NCI-H1092 treated with DMSO at 0.1 percent for 48 hours (cell line): ENCODE data around the gene OSTF1.

Experiments
- DNase-seq: peaks from one replicate; lab custom pipeline; 2025; lab: John Stamatoyannopoulos, UW

OSTF1 gene, protein sequence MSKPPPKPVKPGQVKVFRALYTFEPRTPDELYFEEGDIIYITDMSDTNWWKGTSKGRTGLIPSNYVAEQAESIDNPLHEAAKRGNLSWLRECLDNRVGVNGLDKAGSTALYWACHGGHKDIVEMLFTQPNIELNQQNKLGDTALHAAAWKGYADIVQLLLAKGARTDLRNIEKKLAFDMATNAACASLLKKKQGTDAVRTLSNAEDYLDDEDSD

DNA sequence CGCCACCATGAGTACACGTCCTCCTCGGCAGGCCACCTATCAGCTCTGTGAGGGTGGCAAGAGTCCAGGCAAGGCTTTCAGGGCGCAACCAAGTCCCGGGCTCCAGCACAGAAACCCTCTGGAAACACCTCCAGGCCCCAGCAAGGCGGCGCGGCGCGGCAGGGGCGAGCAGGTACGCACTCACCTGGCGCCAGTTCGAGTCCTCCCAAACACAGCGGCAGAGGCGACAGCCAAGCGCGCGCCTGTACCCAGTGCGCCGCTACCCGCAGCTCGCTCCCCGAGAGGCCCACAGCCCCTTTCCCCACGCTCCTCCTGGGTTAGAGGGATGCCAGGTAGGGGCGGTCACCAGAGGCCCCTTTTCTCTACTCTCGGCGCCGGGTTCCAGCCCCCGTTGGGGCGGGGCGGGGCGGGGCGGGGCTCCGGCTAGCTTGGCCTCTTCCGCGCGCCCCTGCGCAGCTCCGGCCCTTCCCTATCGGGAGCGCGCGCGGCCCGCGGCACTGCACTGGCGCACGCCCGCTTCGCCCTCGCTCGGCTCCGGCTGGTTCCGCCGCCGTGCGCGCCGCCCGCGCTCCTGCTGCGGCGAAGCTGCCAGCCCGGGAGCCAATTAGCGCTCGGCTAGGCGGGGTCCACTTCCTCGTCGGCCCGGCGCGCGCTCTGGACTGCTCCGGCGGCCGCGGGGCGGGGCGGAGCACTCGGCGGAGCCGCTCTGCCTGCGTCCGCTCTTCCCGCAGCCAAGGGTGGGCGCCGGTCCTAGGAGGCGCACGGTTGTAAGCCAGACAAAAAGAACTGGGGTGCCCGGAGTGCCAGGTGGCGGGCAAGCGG lies at the start of gene OSTF1, which contains the start of gene NMRK1:
TSS of gene OSTF1 (plus strand) at position 691 of the 822 bp plus-strand sequence. CDS start 179 bp downstream, outside the sequence.
TSS of gene NMRK1 (minus strand) at position 332 of the 822 bp plus-strand sequence. CDS start 5,040 bp downstream, outside the sequence.
- peak; percentile 95 for DNase-seq

GRCh38 chr9:75039009-75039408 lies 49.3 kb upstream of the OSTF1 start:
- DNase-seq: no peak

DNA sequence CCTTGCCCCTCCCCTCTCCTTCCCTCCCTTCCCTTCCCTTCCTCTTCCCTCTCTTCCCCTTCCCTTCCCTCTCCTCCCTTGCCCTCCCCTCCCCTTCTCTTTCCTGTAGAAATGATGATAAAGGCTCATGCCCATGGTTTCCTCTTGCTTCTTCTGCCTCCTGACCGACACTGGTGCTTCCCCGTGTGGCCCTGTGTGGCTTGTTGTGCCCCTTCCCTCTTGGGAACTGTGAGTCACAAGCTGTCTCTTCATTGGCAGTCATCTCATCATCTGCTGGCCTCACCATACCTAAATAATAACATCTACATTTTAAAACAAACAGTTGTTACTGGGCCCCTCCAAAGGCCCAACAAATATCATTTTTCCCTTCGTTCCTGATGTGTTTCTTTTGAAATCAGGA lies 48.5 kb upstream of the OSTF1 start:
- DNase-seq: no peak

- DNase-seq: no peak
Observed at GRCh38 chr9:75041041-75041440, 47.3 kb upstream of the OSTF1 start.

DNA sequence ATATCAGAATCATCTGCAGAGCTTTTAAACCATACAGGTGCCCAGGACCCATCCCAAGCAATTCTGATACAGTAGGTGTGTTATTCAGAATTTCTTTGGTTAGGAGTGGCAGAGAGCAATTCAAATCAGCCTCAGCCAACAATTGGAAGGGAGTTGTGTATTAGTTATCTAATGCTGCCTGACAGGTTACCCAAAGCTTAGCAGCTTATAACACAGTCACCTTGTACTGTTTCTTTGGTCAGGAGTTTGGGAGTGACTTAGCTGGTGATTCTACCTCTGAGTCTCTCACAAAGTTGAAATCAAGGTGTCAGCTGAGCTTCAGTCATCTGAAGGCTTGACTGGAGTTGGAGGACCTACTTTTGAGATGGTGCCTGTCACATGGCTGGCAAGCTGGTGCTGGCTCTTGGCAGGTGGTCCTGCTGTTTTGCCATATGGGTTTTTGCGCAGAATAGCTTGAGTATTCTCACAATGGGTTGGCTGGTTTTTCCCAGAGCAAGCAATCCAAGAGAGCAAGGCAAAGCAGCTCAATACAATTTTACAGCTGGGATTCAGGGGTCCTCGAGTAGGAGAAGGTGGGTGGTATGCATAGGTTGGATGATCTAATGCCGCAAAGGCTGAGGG lies 41.5 kb upstream of the OSTF1 start:
- no peak for DNase-seq

DNA sequence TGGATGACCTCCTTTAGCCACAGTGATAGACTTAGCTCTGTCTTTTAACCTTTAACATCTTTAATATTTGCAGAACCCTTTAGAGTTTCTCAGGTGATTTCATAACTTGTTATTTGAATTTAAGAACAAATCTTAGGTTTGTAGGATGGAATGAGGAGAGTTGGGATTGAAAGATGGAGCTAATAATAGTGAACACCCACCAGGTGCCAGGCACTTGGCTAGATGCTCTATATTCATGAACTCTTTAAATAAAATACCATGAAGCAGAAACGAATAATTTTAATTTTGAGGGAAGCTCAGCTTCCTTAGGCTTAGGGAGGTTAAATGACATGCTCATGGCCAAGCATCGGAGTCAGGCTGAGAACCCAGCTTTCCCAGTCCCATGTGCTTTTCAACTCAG lies 40.8 kb upstream of the OSTF1 start:
- no peak for DNase-seq

- DNase-seq: no peak
Observed at GRCh38 chr9:75051285-75051684, 37.0 kb upstream of the OSTF1 start.

DNA sequence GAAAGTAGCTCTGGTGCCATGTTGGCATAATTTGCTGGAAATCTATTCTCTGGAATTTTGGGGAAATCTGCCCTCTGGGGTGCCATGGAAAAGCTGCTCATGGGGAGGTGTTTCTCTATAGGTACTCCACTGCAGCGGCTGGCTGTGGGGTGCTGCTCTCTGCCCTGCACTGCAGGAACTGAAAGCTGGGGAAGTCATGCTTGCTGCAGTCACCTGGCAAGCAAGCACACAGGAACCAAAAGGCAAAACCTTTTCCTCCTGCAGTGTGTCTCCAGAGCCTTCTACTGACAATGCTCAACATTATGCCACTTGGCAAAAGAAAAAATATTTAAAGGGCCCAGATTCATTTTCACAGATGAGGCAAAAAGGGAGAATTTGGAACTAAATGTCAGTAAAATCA lies 34.4 kb upstream of the OSTF1 start:
- DNase-seq: no peak

GRCh38 chr9:75054368-75055001 lies 33.8 kb upstream of the OSTF1 start:
- DNase-seq: no peak

GRCh38 chr9:75061169-75061568 lies 27.1 kb upstream of the OSTF1 start:
- DNase-seq: no peak

DNA sequence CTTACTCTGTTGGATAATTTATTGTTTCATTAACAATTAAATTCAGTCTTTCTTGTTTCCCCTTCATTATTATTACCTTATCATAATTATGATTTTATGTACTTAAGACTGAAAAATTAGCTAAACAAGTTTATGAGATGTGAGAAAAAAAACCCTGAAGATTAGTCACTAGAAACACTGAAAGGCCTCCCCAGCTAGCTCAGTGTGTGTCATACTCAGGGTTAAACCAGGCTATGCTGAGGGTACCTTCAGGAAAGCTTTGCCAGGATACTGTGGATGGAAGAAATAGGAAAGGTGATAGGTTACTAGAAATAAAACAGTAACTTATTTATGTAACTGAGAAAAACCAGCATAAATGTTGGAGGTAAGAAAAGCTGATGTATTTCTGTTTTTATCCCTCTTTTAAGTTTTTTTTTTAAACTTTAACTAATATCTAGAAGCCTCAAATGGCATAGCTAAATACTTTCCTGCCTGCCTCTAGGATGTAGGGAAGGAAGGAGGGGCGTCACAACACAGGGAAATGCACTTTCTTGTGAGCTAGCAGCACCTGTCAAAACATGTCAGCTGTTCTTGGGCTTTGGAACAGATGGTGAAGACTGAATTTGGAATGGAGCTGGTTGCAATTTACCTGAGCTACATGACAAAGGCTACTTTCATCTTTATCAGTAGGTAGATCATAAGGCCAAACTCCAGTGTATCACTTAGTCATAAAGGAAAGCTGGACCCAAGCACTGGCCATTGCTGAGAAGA lies 24.6 kb upstream of the OSTF1 start:
- no peak for DNase-seq

- no peak for DNase-seq
Observed at GRCh38 chr9:75064307-75065025, 23.8 kb upstream of the OSTF1 start.

DNA sequence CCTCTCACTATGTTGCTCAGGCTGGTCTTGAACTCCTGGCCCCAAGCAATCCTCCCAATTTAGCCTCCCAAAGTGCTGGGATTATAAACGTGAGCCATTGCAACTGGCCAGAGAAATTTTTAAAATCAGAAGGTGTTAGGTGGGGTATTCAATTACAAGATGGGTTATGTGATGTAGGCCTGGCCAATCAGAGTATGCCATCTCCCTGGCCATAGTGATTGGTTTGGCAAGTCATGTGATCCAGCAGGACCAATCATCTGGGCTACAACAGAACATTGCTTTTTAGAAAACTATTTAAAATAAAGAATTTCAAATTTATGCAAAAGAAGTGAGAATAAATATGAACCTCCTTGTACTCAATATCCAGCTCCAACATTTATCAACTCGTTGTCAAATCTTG lies 22.8 kb upstream of the OSTF1 start:
- no peak for DNase-seq

GRCh38 chr9:75067894-75068293 lies 20.4 kb upstream of the OSTF1 start:
- DNase-seq: no peak

- no peak for DNase-seq
Observed at GRCh38 chr9:75069171-75069570, 19.1 kb upstream of the OSTF1 start.

GRCh38 chr9:75071530-75072122 lies 16.7 kb upstream of the OSTF1 start:
- DNase-seq: no peak

GRCh38 chr9:75072895-75073294 lies 15.4 kb upstream of the OSTF1 start:
- no peak for DNase-seq

DNA sequence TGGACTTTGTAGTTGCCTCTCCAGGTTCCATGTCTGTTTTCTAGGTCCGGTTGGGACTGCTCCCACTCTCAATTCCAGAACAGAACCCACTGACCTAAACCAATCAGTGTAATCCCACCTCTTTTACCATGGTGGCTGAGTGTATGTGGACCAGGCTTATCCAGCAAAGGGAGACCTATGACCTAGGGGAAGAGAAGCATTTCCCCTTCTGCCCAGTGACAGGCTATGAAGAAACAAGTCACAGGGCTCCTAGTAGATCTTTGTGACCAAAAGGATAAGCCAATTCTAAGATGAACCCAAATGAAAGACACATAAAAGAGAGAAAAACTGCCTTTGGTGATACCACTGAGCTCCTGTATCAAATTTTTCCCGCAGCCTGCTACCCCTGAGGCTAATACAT lies 6.7 kb upstream of the OSTF1 start:
- DNase-seq: no peak

DNA sequence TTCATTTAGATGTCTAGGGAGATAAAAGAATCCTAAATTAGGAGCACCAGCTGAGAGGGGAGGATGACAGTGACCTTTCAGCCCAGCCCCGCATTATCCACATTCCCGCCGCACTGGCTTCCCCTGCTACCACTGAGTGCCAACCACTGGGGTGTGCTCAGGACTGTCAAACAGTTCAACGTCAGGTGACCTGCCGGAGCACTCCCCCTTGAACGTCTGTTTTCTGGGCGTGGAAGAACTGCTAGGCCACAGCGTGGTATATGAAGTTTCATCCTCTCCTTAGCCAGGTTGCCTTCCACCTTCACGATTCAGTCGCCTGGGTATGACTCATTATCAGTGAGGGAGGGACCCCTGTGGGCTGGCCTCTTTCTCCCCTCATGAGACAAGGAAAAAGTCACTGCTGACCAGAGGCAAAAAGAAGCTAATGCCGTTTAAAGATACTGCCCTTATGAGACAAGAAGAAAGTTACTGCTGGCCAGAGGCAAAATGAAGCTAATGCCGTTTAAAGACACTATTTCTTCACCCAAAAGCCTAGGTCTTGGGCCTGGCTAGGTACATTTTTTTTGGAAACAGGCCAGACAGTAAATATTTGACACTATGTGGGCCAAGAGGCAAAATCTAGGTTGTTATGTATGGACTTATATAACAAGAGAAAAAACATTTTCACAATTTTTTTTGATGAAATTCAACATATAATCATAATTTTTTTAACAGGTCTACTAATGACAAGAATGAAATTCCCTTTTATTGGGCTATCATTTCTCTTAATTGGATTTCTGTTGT lies 4.9 kb upstream of the OSTF1 start:
- peak; percentile 54 for DNase-seq
